Regular cardiac myocyte (primary cell): Measurements from ENCODE around the gene LPO. TPM values are rescaled to one million over a fixed set of nuclear protein-coding genes. Genes with fewer than 3 reads are reported as not detected.

Experiments used
- total RNA-seq: library from RNA; depleted of rRNA; stranded (reverse); fragments of >200 nt; gene quantifications from 2 replicates; pipeline ENCODE4 v1.2.3, GENCODE V29; 2014

The LPO gene
- not detected in 2 replicates for total RNA-seq

DNA sequence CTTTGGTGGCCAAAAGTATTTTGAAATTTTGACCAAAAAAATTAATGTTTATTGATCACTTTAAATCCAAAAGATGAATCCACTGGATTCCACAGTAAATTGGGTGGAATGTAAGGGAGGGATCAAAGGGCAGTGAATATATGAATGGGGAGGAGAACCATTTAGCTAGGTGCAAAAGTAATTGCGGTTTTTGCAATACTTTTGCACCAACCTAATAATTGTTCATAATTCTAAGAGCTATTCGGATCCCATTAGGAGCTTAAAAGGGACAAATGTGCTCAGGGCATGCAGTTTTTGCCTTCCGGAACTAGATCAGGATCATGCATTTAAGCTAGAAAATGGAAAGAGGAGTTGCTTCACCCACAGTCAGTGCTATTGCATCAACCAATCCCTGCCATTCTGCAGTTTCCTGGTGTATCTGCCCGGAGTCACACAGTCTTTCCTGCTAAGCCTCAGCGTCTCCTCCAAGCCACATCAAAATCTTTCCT is at the start of gene LPO:
Gene LPO (plus strand): TSS at position 438 of the 488 bp plus-strand sequence. CDS start 4,396 bp downstream, outside the sequence.

DNA sequence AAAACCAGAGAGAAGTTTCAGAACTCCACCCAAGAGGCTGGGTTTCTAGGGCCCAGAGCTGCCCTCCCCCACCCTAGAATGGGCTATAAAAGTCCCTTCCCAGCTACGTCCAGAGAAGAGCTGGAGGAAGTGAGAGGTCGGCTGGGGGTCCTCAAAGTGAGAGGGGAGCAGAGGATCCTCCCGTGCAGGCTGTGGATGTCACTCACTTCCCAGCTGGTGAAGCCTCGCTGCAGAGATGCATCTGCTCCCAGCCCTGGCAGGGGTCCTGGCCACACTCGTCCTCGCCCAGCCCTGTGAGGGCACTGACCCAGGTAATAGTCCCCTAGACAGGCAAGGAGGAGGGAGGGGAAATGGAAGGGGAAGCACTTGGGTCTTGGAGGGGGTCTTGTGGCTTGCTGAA is 45.8 kb upstream of the LPO start, which contains the start of gene EPX:
Gene EPX (plus strand): TSS at position 115 of the 400 bp plus-strand sequence. CDS start 121 bp downstream, at position 236.

DNA sequence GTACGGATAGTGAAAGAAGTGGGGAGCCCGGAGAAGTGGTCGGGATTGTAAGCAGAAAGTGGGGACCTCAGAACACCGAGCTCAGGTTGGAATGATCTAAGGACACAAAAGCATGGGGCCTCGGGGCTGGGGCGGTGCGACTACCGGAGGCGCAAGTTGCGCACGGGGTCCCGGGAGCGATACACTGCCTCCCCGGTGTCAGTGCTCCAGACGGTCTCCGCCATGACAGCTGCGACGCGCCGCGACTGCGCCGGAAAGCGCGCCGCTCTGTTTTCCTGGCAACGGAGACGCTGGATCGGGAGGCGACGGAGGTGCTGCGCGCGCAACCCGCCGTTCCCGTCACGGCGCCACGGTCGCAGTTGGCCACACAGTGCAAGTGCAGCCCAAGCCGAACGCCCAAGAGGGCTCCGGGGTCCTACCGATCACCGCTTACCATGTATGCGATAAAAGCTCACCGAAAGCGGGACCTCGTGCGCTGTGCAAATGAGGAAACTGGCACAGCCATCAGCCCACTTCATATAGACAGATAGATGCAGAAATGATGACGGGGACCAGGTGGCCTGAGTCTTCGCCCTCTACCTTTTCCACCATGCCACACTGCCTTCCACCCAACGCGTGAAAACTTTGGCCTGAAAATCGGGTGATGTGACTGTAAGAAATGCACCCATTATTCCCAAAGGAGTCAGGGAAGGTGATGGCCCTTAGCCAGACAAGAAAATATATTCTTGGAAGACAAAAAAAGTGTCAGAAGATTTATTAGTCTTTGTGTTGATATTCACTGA is 19.2 kb upstream of the LPO start, which contains the start of gene MKS1:
Gene MKS1 (minus strand): TSS at position 249 of the 782 bp plus-strand sequence. CDS start 25 bp downstream, at position 224.

DNA sequence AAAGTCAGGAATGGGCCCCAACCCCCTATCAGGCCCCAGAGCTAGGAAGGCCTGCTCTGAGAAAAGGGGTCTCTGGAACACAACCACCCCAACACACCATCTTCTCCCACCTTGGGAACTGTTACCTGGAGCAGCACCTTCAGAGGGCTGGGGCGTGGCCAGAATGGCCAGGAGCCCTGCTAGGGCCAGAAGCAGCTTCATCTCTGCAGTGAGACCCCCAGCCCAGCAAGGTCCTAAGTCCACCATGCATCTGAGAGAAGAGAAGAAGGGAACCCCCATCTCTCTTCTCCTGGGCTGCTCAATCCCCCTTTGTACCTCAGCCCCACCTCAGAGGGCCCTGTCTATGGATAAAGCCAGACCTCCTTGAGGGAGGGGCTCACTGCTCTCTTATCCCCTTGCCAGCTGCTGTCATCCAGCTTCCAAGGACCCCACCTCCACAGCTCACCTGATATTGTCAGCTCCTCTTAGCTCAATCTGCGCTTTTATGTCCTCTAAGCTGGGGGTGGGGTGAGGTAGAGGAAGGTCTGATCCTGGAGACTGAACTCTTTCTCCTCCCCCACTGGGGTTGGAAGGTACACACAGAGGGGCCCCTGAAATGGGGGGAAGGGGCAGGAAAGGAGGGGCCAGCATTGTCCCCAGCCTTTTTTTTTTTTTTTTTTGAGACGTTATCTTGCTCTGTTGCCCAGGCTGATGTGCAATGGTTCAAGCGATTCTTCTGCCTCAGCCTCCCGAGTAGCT is 42.3 kb downstream of the LPO start, which contains the start of gene MPO:
Gene MPO (minus strand): TSS at position 456 of the 738 bp plus-strand sequence. CDS start 177 bp downstream, at position 279.

Other genes starting within 250 kb of the LPO start
- gene SRSF1, start 231.3 kb upstream of the LPO start, total RNA-seq, result 239 and 672 TPM in 2 replicates
- 16.9 and 30.5 TPM in 2 replicates for gene DYNLL2, start 155.2 kb upstream of the LPO start, total RNA-seq
- gene OR4D1, start 90.2 kb upstream of the LPO start, total RNA-seq, result not detected in 2 replicates
- gene OR4D2, start 71.6 kb upstream of the LPO start, total RNA-seq, result not detected in 2 replicates
- gene EPX, start 45.9 kb upstream of the LPO start, total RNA-seq, result not detected in 2 replicates
- 10.4 and 13.8 TPM in 2 replicates for gene MKS1, start 19.3 kb upstream of the LPO start, total RNA-seq
- 0.58 and 0.85 TPM in 2 replicates for gene MPO, start 42.4 kb downstream of the LPO start, total RNA-seq
- under 0.01 TPM in 1 of 2 replicates, not detected in the other for gene TSPOAP1, start 90.2 kb downstream of the LPO start, total RNA-seq
- gene SUPT4H1, start 113.6 kb downstream of the LPO start, total RNA-seq, result 32.1 and 45.1 TPM in 2 replicates
- gene RNF43, start 178.9 kb downstream of the LPO start, total RNA-seq, result under 0.01 and 0.28 TPM in 2 replicates
- gene HSF5, start 249.8 kb downstream of the LPO start, total RNA-seq, result under 0.01 TPM in 1 of 2 replicates, not detected in the other